GM19239 (cell line): ENCODE data around the gene PCNX2.
"Not testable (repeated sequence)": the region's sequence is repeated elsewhere in the genome, so short reads cannot be mapped to it uniquely, and the experiment has no call there.

Experiments used
- DNase-seq: peaks from one replicate; pipeline ENCODE4 v3.0.0; 2011; ENCODE audit warnings: low spot score; ENCODE audit not compliant: insufficient read length
- FAIRE-seq: peaks from 2 replicates; lab custom pipeline; 2011; peaks lifted over from hg19 to GRCh38; lab: Jason Lieb, UNC

Gene PCNX2

DNA sequence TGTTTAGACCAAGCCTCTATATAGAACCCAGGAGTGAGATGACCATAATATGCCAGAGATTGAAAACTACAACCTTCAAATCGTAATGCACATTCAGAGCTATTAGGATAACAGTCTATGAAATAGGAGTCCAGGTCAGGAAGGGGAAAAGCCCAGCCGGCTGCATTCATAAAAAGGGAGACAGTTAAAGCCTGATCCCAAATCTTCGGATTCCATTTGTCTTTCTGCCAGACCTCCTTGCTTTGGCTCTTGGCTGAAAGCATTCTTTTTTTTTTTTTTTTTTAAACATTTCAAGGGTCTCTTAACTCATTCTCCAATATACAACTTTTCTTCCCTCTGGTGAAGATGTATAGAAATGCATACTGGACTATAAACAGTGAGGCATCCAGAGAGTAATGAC lies 264.0 kb downstream of the PCNX2 start:
- DNase-seq (no peak), FAIRE-seq (no peak)

GRCh38 chr1:233027046-233027445 lies 268.5 kb downstream of the PCNX2 start:
- FAIRE-seq (no peak), DNase-seq (no peak)

DNA sequence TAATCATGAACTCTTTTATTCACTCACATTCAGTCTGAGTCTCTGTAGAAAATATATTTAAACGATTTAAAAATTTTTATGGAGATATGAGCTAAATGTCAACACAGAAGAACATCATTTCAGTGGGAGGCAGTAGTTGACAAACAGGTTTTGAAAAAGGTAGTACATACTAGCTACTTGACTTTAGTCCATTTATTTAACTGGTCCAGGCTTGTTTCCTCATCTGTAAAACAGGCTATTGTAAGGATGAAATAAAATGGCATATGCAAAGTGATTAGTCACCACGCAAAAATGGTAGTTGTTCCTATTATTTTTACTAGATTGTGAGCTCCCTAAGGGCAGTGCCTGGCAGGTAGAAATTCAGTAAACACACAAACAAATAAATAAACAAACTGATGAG lies 270.0 kb downstream of the PCNX2 start:
- FAIRE-seq, result no peak
- DNase-seq, result no peak

DNA sequence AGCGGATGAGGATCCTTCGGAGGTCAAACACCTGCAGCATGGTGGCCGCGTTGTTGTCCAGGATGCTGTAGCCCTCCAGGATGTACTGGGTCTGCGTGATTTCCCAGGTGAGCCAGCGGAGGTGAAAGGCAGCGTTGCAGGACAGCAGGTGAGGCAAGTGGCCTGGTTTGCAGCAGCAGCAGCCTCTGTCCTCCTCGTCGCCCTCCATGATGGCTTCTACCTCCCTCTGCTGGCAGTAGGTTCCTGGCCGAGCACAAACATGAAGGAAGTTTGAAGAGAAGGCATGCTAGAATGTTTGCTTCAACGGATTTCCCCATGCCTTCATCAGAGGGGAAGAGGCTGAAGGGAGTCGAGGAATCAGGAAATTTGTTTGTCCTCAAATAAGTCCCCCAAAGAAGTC lies 270.4 kb downstream of the PCNX2 start:
- FAIRE-seq, result no peak
- DNase-seq, result no peak

- DNase-seq, result no peak
- no peak for FAIRE-seq
Measured at GRCh38 chr1:233024199-233024598, 271.3 kb downstream of the PCNX2 start.

GRCh38 chr1:233022246-233022645 lies 273.3 kb downstream of the PCNX2 start:
- no peak for FAIRE-seq
- DNase-seq, result no peak

GRCh38 chr1:233020426-233020825 lies 275.1 kb downstream of the PCNX2 start:
- DNase-seq, result no peak
- no peak for FAIRE-seq

DNA sequence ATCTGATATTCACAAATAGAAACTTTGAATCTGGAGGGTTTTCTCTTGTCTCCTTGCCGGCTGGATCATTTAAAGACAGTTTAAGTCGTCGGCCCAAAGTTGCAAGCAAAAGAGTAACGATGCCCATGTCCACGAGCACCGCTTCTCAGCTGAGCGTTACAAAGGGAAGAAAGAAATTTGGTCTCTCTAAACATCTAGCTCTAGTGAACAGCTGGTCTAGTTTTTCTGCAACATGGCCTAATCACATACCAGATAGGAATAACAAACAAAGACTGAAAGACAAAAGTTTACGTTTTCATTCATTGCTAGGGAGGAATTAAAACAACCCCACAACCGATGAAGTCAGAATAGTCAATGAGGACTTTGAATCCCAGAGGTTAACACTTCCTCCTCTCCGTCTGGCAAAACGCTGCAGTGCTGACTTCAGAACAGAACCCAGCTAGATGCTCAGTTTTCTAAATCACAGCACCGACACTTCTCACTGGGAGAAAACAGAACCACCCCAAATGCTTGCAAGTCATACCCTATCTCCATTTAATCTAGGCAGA lies 275.7 kb downstream of the PCNX2 start:
- no peak for FAIRE-seq

GRCh38 chr1:233019083-233019482 lies 276.4 kb downstream of the PCNX2 start:
- no peak for FAIRE-seq
- no peak for DNase-seq

More for the DNA sequence above, 275.7 kb downstream of the PCNX2 start:
- no peak for DNase-seq

DNA sequence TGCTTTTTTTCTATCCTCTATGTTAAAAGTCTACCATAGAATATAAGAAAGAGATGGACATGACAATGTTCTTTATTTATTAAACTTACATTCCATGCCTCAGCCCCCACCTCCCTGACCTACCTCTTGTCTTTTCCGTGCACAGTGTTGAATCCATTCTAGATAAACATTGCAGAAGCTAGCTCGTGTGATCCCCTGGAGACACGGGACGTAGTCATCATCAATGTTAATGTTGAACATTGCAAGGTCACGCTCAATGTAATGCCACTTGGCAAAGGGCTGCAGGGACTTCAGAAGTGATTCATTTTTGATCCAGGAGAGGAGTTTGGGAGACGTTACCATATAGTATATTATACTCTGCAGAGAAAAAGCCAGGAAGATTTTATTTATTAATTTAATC lies 278.7 kb downstream of the PCNX2 start:
- DNase-seq (no peak), FAIRE-seq (no peak)

- DNase-seq (no peak), FAIRE-seq (no peak)
Measured at GRCh38 chr1:233015965-233016364, 279.6 kb downstream of the PCNX2 start.

DNA sequence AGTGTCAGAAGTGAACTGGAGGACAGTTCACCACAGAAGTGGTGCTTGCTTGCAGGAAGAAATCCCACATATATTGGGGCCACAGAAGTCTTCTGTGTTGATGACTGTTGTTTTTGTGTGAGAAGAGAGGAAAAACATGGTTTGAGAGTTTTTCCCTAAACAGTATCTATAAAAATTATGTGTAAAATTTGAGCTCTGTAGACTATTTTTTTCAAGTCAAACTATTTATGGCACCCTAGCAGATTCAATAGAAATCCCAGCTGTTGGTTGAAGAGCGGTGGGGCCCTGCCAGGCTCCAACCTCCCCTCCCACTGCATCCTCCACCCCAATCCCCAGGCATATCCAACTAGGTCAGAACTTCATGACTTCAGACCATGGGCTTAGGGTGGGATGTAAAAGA lies 283.5 kb downstream of the PCNX2 start:
- FAIRE-seq (no peak), DNase-seq (no peak)

GRCh38 chr1:233010146-233010545 lies 285.4 kb downstream of the PCNX2 start:
- DNase-seq (no peak), FAIRE-seq (no peak)

DNA sequence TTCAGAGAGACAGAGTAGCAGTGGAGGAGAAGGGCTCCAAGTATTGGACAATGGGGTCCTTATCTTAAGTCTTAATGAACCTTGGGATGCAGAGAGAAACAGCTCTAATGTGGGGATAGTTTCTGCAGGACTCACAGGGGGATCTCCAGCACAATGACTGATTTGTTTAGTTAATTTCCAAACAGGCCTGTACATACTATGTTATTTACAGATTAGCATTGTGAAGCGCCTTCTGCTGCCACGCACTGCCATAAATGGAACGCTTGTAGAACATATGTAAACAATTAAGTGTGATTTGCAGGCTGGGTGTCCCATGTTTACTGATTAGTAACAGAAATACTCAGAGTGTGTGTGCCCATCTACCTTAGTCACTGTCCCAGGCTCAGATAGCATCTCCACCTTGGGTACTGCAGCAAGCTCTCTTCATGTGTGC lies 289.0 kb downstream of the PCNX2 start:
- DNase-seq (no peak), FAIRE-seq (no peak)

DNA sequence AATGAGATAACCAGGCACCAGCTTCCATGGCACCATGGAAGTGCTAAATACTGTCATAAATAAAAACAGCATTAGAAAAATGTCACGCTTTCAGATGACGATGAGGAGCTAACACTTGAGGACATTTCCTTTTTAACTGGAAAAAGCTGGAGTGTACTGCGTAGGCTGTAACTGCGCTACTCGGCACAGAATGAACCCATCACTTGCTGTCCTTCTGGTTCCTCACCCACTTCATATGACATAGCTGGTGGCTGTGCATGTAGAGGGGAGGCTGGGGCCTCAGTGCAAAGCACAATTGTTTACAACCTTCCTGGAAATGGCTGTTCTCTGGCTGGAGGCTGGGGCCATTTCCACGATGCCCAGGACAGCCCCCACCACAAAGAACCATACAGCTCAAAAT lies 289.4 kb downstream of the PCNX2 start:
- no peak for DNase-seq

GRCh38 chr1:233005703-233006102 lies 289.8 kb downstream of the PCNX2 start:
- FAIRE-seq (no peak), DNase-seq (no peak)

More for the DNA sequence above, 289.4 kb downstream of the PCNX2 start:
- FAIRE-seq, result no peak

GRCh38 chr1:233005156-233005555 lies 290.4 kb downstream of the PCNX2 start:
- no peak for DNase-seq

DNA sequence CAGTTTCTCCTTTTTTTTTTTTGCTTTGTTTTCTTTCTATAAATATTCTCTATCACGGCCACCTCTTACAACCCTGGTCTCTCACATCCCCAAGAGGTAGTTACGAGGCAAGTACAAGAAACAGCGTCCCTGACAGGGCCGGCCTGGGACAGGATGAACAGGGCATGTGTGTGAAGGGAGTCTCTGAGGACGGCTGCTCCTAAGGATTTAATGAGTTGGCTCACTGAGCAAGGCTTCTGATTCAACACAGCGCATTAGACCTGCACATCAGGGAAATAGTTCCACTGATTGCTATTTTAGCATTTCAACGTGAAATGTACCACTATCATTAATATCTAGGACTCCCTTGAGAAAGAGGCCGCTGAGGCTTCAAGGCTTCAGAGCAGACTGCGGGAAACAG lies 291.1 kb downstream of the PCNX2 start:
- DNase-seq, result no peak
- no peak for FAIRE-seq

More at GRCh38 chr1:233005156-233005555, 290.4 kb downstream of the PCNX2 start:
- no peak for FAIRE-seq

DNA sequence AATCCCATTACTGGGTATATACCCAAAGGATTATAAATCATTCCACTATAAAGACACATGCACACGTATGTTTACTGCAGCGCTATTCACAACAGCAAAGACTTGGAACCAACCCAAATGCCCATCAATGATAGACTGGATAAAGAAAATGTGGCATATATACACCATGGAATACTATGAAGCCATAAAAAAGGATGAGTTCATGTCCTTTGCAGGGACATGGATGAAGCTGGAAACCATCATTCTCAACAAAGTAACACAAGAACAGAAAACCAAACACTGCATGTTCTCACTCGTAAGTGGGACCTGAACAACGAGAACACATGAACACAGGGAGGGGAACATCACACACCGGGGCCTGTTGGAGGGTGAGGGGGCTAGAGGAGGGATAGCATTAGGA lies 291.9 kb downstream of the PCNX2 start:
- FAIRE-seq, DNase-seq: not testable (repeated sequence)

- FAIRE-seq (no peak), DNase-seq (no peak)
Measured at GRCh38 chr1:232999956-233000625, 295.4 kb downstream of the PCNX2 start.

GRCh38 chr1:232998646-232999045 lies 296.9 kb downstream of the PCNX2 start:
- FAIRE-seq (no peak), DNase-seq (no peak)

- FAIRE-seq (no peak), DNase-seq (no peak)
Measured at GRCh38 chr1:232998138-232998537, 297.4 kb downstream of the PCNX2 start.
